ENCODE measurements around the gene LONP1. TPM values are rescaled to one million over a fixed set of nuclear protein-coding genes. Genes with fewer than 3 reads are reported as not detected.

The LONP1 gene
- polyA plus RNA-seq, 3 donors: 12.1 to 37.2 (median 13.8) TPM

- H2AFZ ChIP-seq (ENCODE audit: insufficient read depth, low read depth, low read length, poor library complexity, severe bottlenecking): no peak overlapping the region
- H4K20me1 ChIP-seq (ENCODE audit: insufficient read depth, low read length): peaks cover 100% of the 10 kb centered on the region
- Mint-ChIP-seq H3K36me3 (peaks cover 59 to 85% of the 10 kb centered on the region in 2 donors), H3K4me3 (no peak overlapping the region), H3K27ac (peak overlapping the region in 1 of 7 donors; percentile 75), H3K27me3 (ENCODE audit: low read depth in 3 of 3) (no peaks in the 10 kb centered on the region), H3K9me3 (no peaks in the 10 kb centered on the region), H3K4me1 (peaks cover 3% of the 10 kb centered on the region)
- H3K27ac ChIP-seq (ENCODE audit: low read depth in 1 of 2, low read length in 2 of 2): peak overlapping the region in 1 of 2 donors; percentile 20
- no peaks in the 10 kb centered on the region for H3K9me3 ChIP-seq (replicated peaks in 1 of 2; ENCODE audit: control insufficient read depth in 1 of 2, insufficient read depth in 1 of 2, low read length in 2 of 2)
- H3K79me2 ChIP-seq (ENCODE audit: insufficient read depth, low read length): peaks cover 100% of the 10 kb centered on the region
- intact Hi-C loops (cut with micrococcal nuclease): no loop called here
- H3K27me3 ChIP-seq (ENCODE audit: control insufficient read depth in 2 of 2, insufficient read depth in 2 of 2, low read length in 2 of 2): no peaks in the 10 kb centered on the region
- H3K9ac ChIP-seq (ENCODE audit: insufficient read depth, low read length, poor library complexity, severe bottlenecking): no peak overlapping the region
- no peak for TF ChIP-seq CTCF (IDR thresholded peaks at IDR 0.05)
- H3K4me1 ChIP-seq (ENCODE audit: control insufficient read depth in 1 of 2, insufficient read depth in 2 of 2, low read length in 2 of 2): no peaks in the 10 kb centered on the region
- H3K4me3 ChIP-seq (replicated peaks in 1 of 3; ENCODE audit: low read depth in 2 of 3, low read length in 3 of 3): no peak overlapping the region
- WGBS (ENCODE audit: insufficient coverage): 100% methylated on average over 2 of the region's 2 CpGs
- H3K36me3 ChIP-seq (replicated peaks in 1 of 2; ENCODE audit: control insufficient read depth in 1 of 2, insufficient read depth in 2 of 2, low read length in 2 of 2): peaks cover 58 to 75% of the 10 kb centered on the region in 2 donors
- DNase-seq: no peak
- no peak overlapping the region for H3K4me2 ChIP-seq (replicated peaks; ENCODE audit: extremely low read depth, low read length, poor library complexity, severe bottlenecking)
Observed at GRCh38 chr19:5642204-5642603, 77.7 kb downstream of the LONP1 start.

Other genes with a start within 250 kb of the LONP1 start
- under 1 TPM in 1 of 3 donors, not detected in 2; 0.11 TPM for gene TINCR, start 152.2 kb downstream of the LONP1 start, polyA plus RNA-seq
- gene SAFB2, start 97.4 kb downstream of the LONP1 start, polyA plus RNA-seq: 10 to 100 TPM in 2 of 3 donors, 1 to 10 TPM in 1; 7.5 to 53.4 (median 14.7) TPM
- gene SAFB, start 97.1 kb downstream of the LONP1 start, polyA plus RNA-seq: 10 to 100 TPM; 12.2 to 76.6 (median 23.1) TPM
- gene MICOS13, start 39.6 kb downstream of the LONP1 start, polyA plus RNA-seq: 10 to 100 TPM; 22.5 to 82.7 (median 78.6) TPM
- gene HSD11B1L, start 39.1 kb downstream of the LONP1 start, polyA plus RNA-seq: 1 to 10 TPM; 1.9 to 2.5 (median 2.4) TPM
- gene RPL36, start 29.9 kb downstream of the LONP1 start, polyA plus RNA-seq: 100 to 1,000 TPM; 336 to 708 (median 627) TPM
- gene CATSPERD, start 491 bp upstream of the LONP1 start, polyA plus RNA-seq: not detected
- 1 to 10 TPM in 1 of 3 donors, under 1 TPM in 1, not detected in 1; 0.15 to 1.6 TPM for gene PRR22, start 64.6 kb upstream of the LONP1 start, polyA plus RNA-seq
- 10 to 100 TPM; 17.4 to 40.2 (median 23.4) TPM for gene DUS3L, start 71.0 kb upstream of the LONP1 start, polyA plus RNA-seq
- not detected for gene NRTN, start 84.9 kb upstream of the LONP1 start, polyA plus RNA-seq
- not detected for gene FUT6, start 119.6 kb upstream of the LONP1 start, polyA plus RNA-seq
- not detected for gene FUT3, start 131.3 kb upstream of the LONP1 start, polyA plus RNA-seq
- gene FUT5, start 150.4 kb upstream of the LONP1 start, polyA plus RNA-seq: not detected
- 100 to 1,000 TPM; 188 to 552 (median 396) TPM for gene NDUFA11, start 183.6 kb upstream of the LONP1 start, polyA plus RNA-seq
- 10 to 100 TPM in 1 of 3 donors, 1 to 10 TPM in 2; 3.1 to 13.0 (median 4.3) TPM for gene VMAC, start 184.7 kb upstream of the LONP1 start, polyA plus RNA-seq
- gene CAPS, start 194.1 kb upstream of the LONP1 start, polyA plus RNA-seq: 10 to 100 TPM in 1 of 3 donors, under 1 TPM in 2; 0.34 to 34.8 (median 0.72) TPM